K562 (cell line): ENCODE measurements around the gene GADD45B. TPM values are rescaled to one million over a fixed set of nuclear protein-coding genes. Genes with fewer than 3 reads are reported as not detected.

Experiments used
- CEBPZ ChIP-seq: fragments of 150-350 bp; IDR thresholded peaks from 2 replicates; pipeline ENCODE4 v1.6.1; 2014; ENCODE audit warnings: low read depth, mild to moderate bottlenecking, low read length, borderline replicate concordance
- ETV1 ChIP-seq: fragments of 450-650 bp; conservative IDR thresholded peaks from 2 replicates; pipeline ENCODE4 v1.6.1; 2016; ENCODE audit warnings: missing genetic modification characterization, control low read depth, low read depth, missing compliant biosample characterization
- GATAD2B ChIP-seq: fragments of 450-650 bp; IDR thresholded peaks from 2 replicates; pipeline ENCODE4 v1.6.1; 2017; ENCODE audit warnings: mild to moderate bottlenecking, borderline replicate concordance
- GTF2F1 ChIP-seq: IDR thresholded peaks from 2 replicates; pipeline ENCODE4 v1.6.1; 2011; ENCODE audit warnings: low read depth, low read length, improper control_type of control experiment
- HMG20A ChIP-seq: fragments of 450-650 bp; formaldehyde crosslinking; conservative IDR thresholded peaks from 2 replicates; pipeline ENCODE4 v1.4.0; 2020; ENCODE audit warnings: mild to moderate bottlenecking, mixed read lengths
- HMGN3 ChIP-seq: IDR thresholded peaks from 2 replicates; pipeline ENCODE4 v1.6.1; 2011; ENCODE audit warnings: borderline replicate concordance, low read depth, mild to moderate bottlenecking, mixed read lengths, low read length; ENCODE audit not compliant: insufficient read length; ENCODE audit errors: extremely low read depth
- HNRNPK ChIP-seq: fragments of 200-400 bp; formaldehyde crosslinking; IDR thresholded peaks from one replicate; pipeline ENCODE4 v1.6.1; 2018; ENCODE audit warnings: mild to moderate bottlenecking, low read depth, low read length; ENCODE audit not compliant: poor library complexity, severe bottlenecking
- NFATC3 ChIP-seq: fragments of 450-650 bp; IDR thresholded peaks from 2 replicates; pipeline ENCODE4 v1.6.1; 2017; ENCODE audit warnings: mild to moderate bottlenecking
- PCBP1 ChIP-seq: fragments of 200-400 bp; formaldehyde crosslinking; IDR thresholded peaks from 2 replicates; pipeline ENCODE4 v1.6.1; 2018; ENCODE audit warnings: mild to moderate bottlenecking, low read depth, low read length; ENCODE audit not compliant: poor library complexity, severe bottlenecking
- PML ChIP-seq: IDR thresholded peaks from 2 replicates; pipeline ENCODE4 v1.6.1; 2012; ENCODE audit warnings: low read length, inconsistent platforms
- POLR2AphosphoS2 ChIP-seq: IDR thresholded peaks from 2 replicates; pipeline ENCODE4 v1.6.1; 2012; ENCODE audit warnings: low read length, improper control_type of control experiment
- PPARD ChIP-seq: fragments of 250-450 bp; sonication (Bioruptor Pico); IDR thresholded peaks from 2 replicates; pipeline ENCODE4 v1.8.0; 2022; ENCODE audit warnings: inconsistent platforms, mild to moderate bottlenecking, moderate library complexity
- PURB ChIP-seq: sonication (generic); formaldehyde crosslinking; IDR thresholded peaks from 2 replicates; pipeline ENCODE4 v1.9.0; 2021; ENCODE audit warnings: low read depth, mild to moderate bottlenecking, missing genetic modification reagents
- SMC3 ChIP-seq: conservative IDR thresholded peaks from 2 replicates; pipeline ENCODE4 v1.6.1; 2011; ENCODE audit warnings: low read depth, low read length, improper control_type of control experiment; ENCODE audit not compliant: insufficient read depth
- SUPT5H ChIP-seq: fragments of 450-650 bp; IDR thresholded peaks from 2 replicates; pipeline ENCODE4 v1.6.1; 2016
- TAF7 ChIP-seq: fragments of 450-650 bp; IDR thresholded peaks from 2 replicates; pipeline ENCODE4 v1.6.1; 2016; ENCODE audit warnings: missing genetic modification characterization, missing compliant biosample characterization
- ZC3H8 ChIP-seq: fragments of 450-650 bp; IDR thresholded peaks from 2 replicates; pipeline ENCODE4 v1.6.1; 2017
- ZNF57 ChIP-seq: fragments of 450-650 bp; formaldehyde crosslinking; IDR thresholded peaks from 2 replicates; pipeline ENCODE4 v1.4.0; 2020; ENCODE audit warnings: mild to moderate bottlenecking, moderate library complexity
- ZNF639 ChIP-seq, 2 experiments: fragments of 200-800 bp in 1 of 2; sonication (Bioruptor generic) in 1 of 2; sonication (generic) in 1 of 2; formaldehyde crosslinking in 1 of 2; IDR thresholded peaks in 1 of 2; conservative IDR thresholded peaks in 1 of 2; 2 replicates each; pipeline versions ENCODE4 v1.5.0 to v1.6.1; 2016 to 2020; ENCODE audit warnings: missing compliant biosample characterization in 1 of 2, missing genetic modification characterization in 1 of 2, missing genetic modification reagents in 1 of 2
- polyA plus RNA-seq, 8 experiments: library from polyadenylated mRNA; depleted of rRNA in 4 of 8; stranded (reverse) in 5 of 8; unstranded in 3 of 8; fragments of >200 nt; fragmentation: Nextera tagmentation in 2 of 8; fragmentation: Illumina TruSeq in 1 of 8; extraction: Ambion mirVana in 2 of 8; extraction: Trizol in 1 of 8; gene quantifications; 2 replicates each; pipeline versions ENCODE4 v1.2.1 to v1.2.3, GENCODE V29; 2011 to 2014; ENCODE audit warnings: inconsistent platforms in 1 of 8, missing spikeins in 1 of 8
- total RNA-seq, 7 experiments: library from RNA; depleted of rRNA in 6 of 7; stranded (reverse); fragments of >200 nt in 6 of 7; fragmentation: Illumina TruSeq in 2 of 7; extraction: Trizol in 2 of 7; gene quantifications; 2 replicates each; pipeline versions ENCODE4 v1.2.1 to v1.2.3, GENCODE V29; 2011 to 2021; ENCODE audit warnings: low replicate concordance in 1 of 7
- TF ChIP-seq, protein P1 (sequence below): fragments of 250-450 bp; sonication (Bioruptor Pico); IDR thresholded peaks from 2 replicates; pipeline ENCODE4 v1.4.0; 2020; ENCODE audit warnings: mild to moderate bottlenecking, moderate library complexity, borderline replicate concordance

Gene GADD45B
- total and polyA plus RNA-seq, 9 of the 15 experiments (the other 6 are each of a cell fraction or from before 2014, with no cell fraction given) = 0.06 to 4.1 (median 2.1) TPM

GRCh38 chr19:2427429-2428320 is 48.3 kb upstream of the GADD45B start, which contains the start of gene TIMM13 (continued):
- no peak for TF ChIP-seq CEBPZ
- TF ChIP-seq ETV1 (tag) = peak; percentile 73
- TF ChIP-seq GATAD2B = no peak
- TF ChIP-seq HNRNPK = no peak
- TF ChIP-seq ZC3H8 = no peak
- no peak for TF ChIP-seq PCBP1
- peak; percentile 79; the same call in 1 of the 2 replicates for TF ChIP-seq PML
- no peak for TF ChIP-seq ZNF57 (CRISPR knock-in tag)
- TF ChIP-seq HMG20A (CRISPR knock-in tag) = no peak
- no peak for TF ChIP-seq TAF7 (tag)
- peak; percentile 94 for TF ChIP-seq SUPT5H
- TF ChIP-seq NFATC3 = no peak
- TF ChIP-seq PURB (CRISPR knock-in tag) = no peak
- peak; percentile 98 for TF ChIP-seq POLR2AphosphoS2
- peak; percentile 83; the same call in 1 of the 2 replicates for TF ChIP-seq GTF2F1
- TF ChIP-seq, protein P1, sequence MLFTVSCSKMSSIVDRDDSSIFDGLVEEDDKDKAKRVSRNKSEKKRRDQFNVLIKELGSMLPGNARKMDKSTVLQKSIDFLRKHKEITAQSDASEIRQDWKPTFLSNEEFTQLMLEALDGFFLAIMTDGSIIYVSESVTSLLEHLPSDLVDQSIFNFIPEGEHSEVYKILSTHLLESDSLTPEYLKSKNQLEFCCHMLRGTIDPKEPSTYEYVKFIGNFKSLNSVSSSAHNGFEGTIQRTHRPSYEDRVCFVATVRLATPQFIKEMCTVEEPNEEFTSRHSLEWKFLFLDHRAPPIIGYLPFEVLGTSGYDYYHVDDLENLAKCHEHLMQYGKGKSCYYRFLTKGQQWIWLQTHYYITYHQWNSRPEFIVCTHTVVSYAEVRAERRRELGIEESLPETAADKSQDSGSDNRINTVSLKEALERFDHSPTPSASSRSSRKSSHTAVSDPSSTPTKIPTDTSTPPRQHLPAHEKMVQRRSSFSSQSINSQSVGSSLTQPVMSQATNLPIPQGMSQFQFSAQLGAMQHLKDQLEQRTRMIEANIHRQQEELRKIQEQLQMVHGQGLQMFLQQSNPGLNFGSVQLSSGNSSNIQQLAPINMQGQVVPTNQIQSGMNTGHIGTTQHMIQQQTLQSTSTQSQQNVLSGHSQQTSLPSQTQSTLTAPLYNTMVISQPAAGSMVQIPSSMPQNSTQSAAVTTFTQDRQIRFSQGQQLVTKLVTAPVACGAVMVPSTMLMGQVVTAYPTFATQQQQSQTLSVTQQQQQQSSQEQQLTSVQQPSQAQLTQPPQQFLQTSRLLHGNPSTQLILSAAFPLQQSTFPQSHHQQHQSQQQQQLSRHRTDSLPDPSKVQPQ (CRISPR knock-in tag) = no peak
- no peak for TF ChIP-seq PPARD
- peak in 1 of 2 experiments; percentile 84; a peak in 2 of 4 replicates for TF ChIP-seq ZNF639 (CRISPR knock-in tag; conservative IDR thresholded peaks at IDR 0.05 in 1 of 2, IDR thresholded peaks at IDR 0.05 in 1 of 2)
- peak; percentile 95 for TF ChIP-seq HMGN3
- TF ChIP-seq SMC3 = no peak
